ENCODE data around the gene GARRE1.
"Not testable (repeated sequence)": the region's sequence is repeated elsewhere in the genome, so short reads cannot be mapped to it uniquely, and the experiment has no call there.

GARRE1 gene

GRCh38 chr19:34256835-34257558 lies 2.6 kb downstream of the GARRE1 start:
- in situ Hi-C loops (cut with MboI; ENCODE audit: low sequenced_read_pairs): no loop called here

GRCh38 chr19:34257559-34257924 lies 3.2 kb downstream of the GARRE1 start:
- in situ Hi-C loops (cut with MboI; ENCODE audit: low sequenced_read_pairs): no loop called here

GRCh38 chr19:34259367-34260095 lies 5.2 kb downstream of the GARRE1 start:
- in situ Hi-C loops (cut with MboI; ENCODE audit: low sequenced_read_pairs): no loop called here

GRCh38 chr19:34260771-34261173 lies 6.4 kb downstream of the GARRE1 start:
- in situ Hi-C loops (cut with MboI; ENCODE audit: low sequenced_read_pairs): no loop called here

GRCh38 chr19:34261334-34262109 lies 7.2 kb downstream of the GARRE1 start:
- in situ Hi-C loops (cut with MboI; ENCODE audit: low sequenced_read_pairs): no loop called here

- in situ Hi-C loops (cut with MboI; ENCODE audit: low sequenced_read_pairs): no loop called here
Observed at GRCh38 chr19:34263745-34264237, 9.4 kb downstream of the GARRE1 start.

GRCh38 chr19:34265221-34265650 lies 10.9 kb downstream of the GARRE1 start:
- in situ Hi-C loops (cut with MboI; ENCODE audit: low sequenced_read_pairs): no loop called here

- in situ Hi-C loops (cut with MboI; ENCODE audit: low sequenced_read_pairs): no loop called here
Observed at GRCh38 chr19:34269081-34269480, 14.7 kb downstream of the GARRE1 start.

- in situ Hi-C loops (cut with MboI; ENCODE audit: low sequenced_read_pairs): no loop called here
Observed at GRCh38 chr19:34269489-34269888, 15.1 kb downstream of the GARRE1 start.

GRCh38 chr19:34269968-34270621 lies 15.7 kb downstream of the GARRE1 start:
- in situ Hi-C loops (cut with MboI; ENCODE audit: low sequenced_read_pairs): no loop called here

GRCh38 chr19:34273121-34273520 lies 18.8 kb downstream of the GARRE1 start:
- in situ Hi-C loops (cut with MboI; ENCODE audit: low sequenced_read_pairs): no loop called here

- in situ Hi-C loops (cut with MboI; ENCODE audit: low sequenced_read_pairs): no loop called here
Observed at GRCh38 chr19:34274284-34274826, 20.0 kb downstream of the GARRE1 start.

GRCh38 chr19:34274827-34275625 lies 20.7 kb downstream of the GARRE1 start:
- in situ Hi-C loops (cut with MboI; ENCODE audit: low sequenced_read_pairs): no loop called here

- in situ Hi-C loops (cut with MboI; ENCODE audit: low sequenced_read_pairs): no loop called here
Observed at GRCh38 chr19:34275705-34276104, 21.4 kb downstream of the GARRE1 start.

- in situ Hi-C loops (cut with MboI; ENCODE audit: low sequenced_read_pairs): no loop called here
Observed at GRCh38 chr19:34276614-34277013, 22.3 kb downstream of the GARRE1 start.

GRCh38 chr19:34277244-34277643 lies 22.9 kb downstream of the GARRE1 start:
- in situ Hi-C loops (cut with MboI; ENCODE audit: low sequenced_read_pairs): no loop called here

- in situ Hi-C loops (cut with MboI; ENCODE audit: low sequenced_read_pairs): no loop called here
Observed at GRCh38 chr19:34278783-34279182, 24.4 kb downstream of the GARRE1 start.

GRCh38 chr19:34281444-34281843 lies 27.1 kb downstream of the GARRE1 start:
- in situ Hi-C loops (cut with MboI; ENCODE audit: low sequenced_read_pairs): not testable (repeated sequence)

- in situ Hi-C loops (cut with MboI; ENCODE audit: low sequenced_read_pairs): no loop called here
Observed at GRCh38 chr19:34282611-34283519, 28.5 kb downstream of the GARRE1 start.

Data from HL-60/S4 treated with phorbol 12-myristate 13-acetate at 8.2 ng/mL for 4 days and 3 days (cell line).